ENCODE data around the gene ABI1. TPM values are rescaled to one million over a fixed set of nuclear protein-coding genes. Genes with fewer than 3 reads are reported as not detected.

Gene ABI1
- total RNA-seq, 1 donor from 2014 or later: 43.1 TPM

- no peak for DNase-seq (ENCODE audit: low spot score)
- Histone ChIP-seq H3K9me3 (ENCODE audit: low read depth) (no peaks in the 10 kb centered on the region), H3K79me2 (ENCODE audit: low read depth) (peaks cover 99% of the 10 kb centered on the region), H3K4me3 (no peak overlapping the region), H3K27me3 (no peaks in the 10 kb centered on the region), H4K20me1 (ENCODE audit: low read depth) (peaks cover 41% of the 10 kb centered on the region), H3K4me1 (peaks cover 34% of the 10 kb centered on the region), H3K9ac (no peak overlapping the region), H3F3A (ENCODE audit: low read depth) (no peaks in the 10 kb centered on the region), H2AFZ (replicated peaks) (no peak overlapping the region), H3K4me2 (no peak overlapping the region), H3K36me3 (peaks cover 6% of the 10 kb centered on the region), H3K27ac (no peak overlapping the region)
- no peak overlapping the region for H3K27ac Mint-ChIP-seq
- no peaks in the 10 kb centered on the region for H3K27me3 Mint-ChIP-seq (ENCODE audit: insufficient read depth, low read depth)
- H3K4me1 Mint-ChIP-seq: peaks cover 2% of the 10 kb centered on the region
- H3K4me3 Mint-ChIP-seq: no peak overlapping the region
- TF ChIP-seq EZH2 (IDR thresholded peaks at IDR 0.05) (no peak), CTCF (IDR thresholded peaks at IDR 0.05) (no peak), EZH2phosphoT487 (IDR thresholded peaks at IDR 0.05) (no peak)
- H3K36me3 Mint-ChIP-seq: peaks cover 11% of the 10 kb centered on the region
- H3K9me3 Mint-ChIP-seq: peaks cover 21% of the 10 kb centered on the region
These were observed 60.3 kb downstream of the ABI1 start for GRCh38 chr10:26800468-26800867.

- Histone ChIP-seq H2AFZ (replicated peaks) (no peak overlapping the region), H3K9ac (no peak overlapping the region), H3F3A (ENCODE audit: low read depth) (no peaks in the 10 kb centered on the region), H3K79me2 (ENCODE audit: low read depth) (peaks cover 99% of the 10 kb centered on the region), H3K4me1 (peaks cover 22% of the 10 kb centered on the region), H3K4me3 (no peak overlapping the region), H3K27me3 (no peaks in the 10 kb centered on the region), H3K36me3 (peaks cover 6% of the 10 kb centered on the region), H3K9me3 (ENCODE audit: low read depth) (no peaks in the 10 kb centered on the region), H3K27ac (no peak overlapping the region), H4K20me1 (ENCODE audit: low read depth) (peaks cover 30% of the 10 kb centered on the region), H3K4me2 (no peak overlapping the region)
- Mint-ChIP-seq H3K4me3 (no peak overlapping the region), H3K36me3 (peaks cover 11% of the 10 kb centered on the region), H3K9me3 (peaks cover 26% of the 10 kb centered on the region), H3K27me3 (ENCODE audit: insufficient read depth, low read depth) (no peaks in the 10 kb centered on the region), H3K4me1 (no peaks in the 10 kb centered on the region), H3K27ac (no peak overlapping the region)
- no peak for TF ChIP-seq EZH2 (IDR thresholded peaks at IDR 0.05)
- no peak for DNase-seq (ENCODE audit: low spot score)
These were observed 61.4 kb downstream of the ABI1 start for GRCh38 chr10:26799342-26799741.

DNA sequence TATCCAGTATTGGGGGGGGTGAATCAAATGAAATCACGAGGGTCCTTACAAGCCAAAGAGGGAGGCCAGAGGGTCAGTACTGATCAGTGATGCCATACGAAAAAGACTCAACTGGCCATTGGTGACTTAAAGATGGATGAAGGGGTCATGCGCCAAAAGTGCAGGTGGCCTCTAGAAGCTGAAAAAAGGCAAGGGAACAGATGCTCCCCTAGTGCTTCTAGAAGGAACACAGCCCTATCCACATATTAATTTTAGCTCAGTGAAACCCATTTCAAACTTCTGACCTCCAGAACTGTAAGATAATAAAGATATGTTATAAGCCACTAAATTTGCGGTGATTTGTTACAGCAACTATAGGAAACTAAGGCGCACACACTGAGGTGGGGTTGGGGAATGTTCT is 62.5 kb downstream of the ABI1 start:
- peaks cover 6% of the 10 kb centered on the region for H3K36me3 ChIP-seq
- Mint-ChIP-seq H3K9me3 (peaks cover 26% of the 10 kb centered on the region), H3K27ac (no peak overlapping the region), H3K36me3 (peaks cover 11% of the 10 kb centered on the region), H3K27me3 (ENCODE audit: insufficient read depth, low read depth) (no peaks in the 10 kb centered on the region), H3K4me1 (no peaks in the 10 kb centered on the region), H3K4me3 (no peak overlapping the region)
- no peaks in the 10 kb centered on the region for H3F3A ChIP-seq (ENCODE audit: low read depth)
- H2AFZ ChIP-seq (replicated peaks): no peak overlapping the region
- no peak overlapping the region for H3K4me3 ChIP-seq
- no peak overlapping the region for H3K27ac ChIP-seq
- no peak for DNase-seq (ENCODE audit: low spot score)
- no peaks in the 10 kb centered on the region for H3K27me3 ChIP-seq
- H3K4me1 ChIP-seq: peaks cover 12% of the 10 kb centered on the region
- TF ChIP-seq EZH2 (IDR thresholded peaks at IDR 0.05): no peak
- TF ChIP-seq EZH2phosphoT487 (IDR thresholded peaks at IDR 0.05): no peak
- no peak for TF ChIP-seq CTCF (IDR thresholded peaks at IDR 0.05)
- no peaks in the 10 kb centered on the region for H3K9me3 ChIP-seq (ENCODE audit: low read depth)
- H3K79me2 ChIP-seq (ENCODE audit: low read depth): peaks cover 99% of the 10 kb centered on the region
- peaks cover 19% of the 10 kb centered on the region for H4K20me1 ChIP-seq (ENCODE audit: low read depth)
- H3K9ac ChIP-seq: no peak overlapping the region
- no peak overlapping the region for H3K4me2 ChIP-seq

GRCh38 chr10:26797340-26797739 is 63.4 kb downstream of the ABI1 start:
- H2AFZ ChIP-seq (replicated peaks): no peak overlapping the region
- Mint-ChIP-seq H3K9me3 (peaks cover 26% of the 10 kb centered on the region), H3K4me3 (no peak overlapping the region), H3K4me1 (no peaks in the 10 kb centered on the region), H3K36me3 (peaks cover 11% of the 10 kb centered on the region), H3K27me3 (ENCODE audit: insufficient read depth, low read depth) (no peaks in the 10 kb centered on the region), H3K27ac (no peak overlapping the region)
- no peak overlapping the region for H3K4me2 ChIP-seq
- TF ChIP-seq EZH2phosphoT487 (IDR thresholded peaks at IDR 0.05) (no peak), EZH2 (IDR thresholded peaks at IDR 0.05) (no peak), CTCF (IDR thresholded peaks at IDR 0.05) (no peak)
- peaks cover 6% of the 10 kb centered on the region for H3K36me3 ChIP-seq
- H3K4me1 ChIP-seq: peaks cover 2% of the 10 kb centered on the region
- peaks cover 10% of the 10 kb centered on the region for H4K20me1 ChIP-seq (ENCODE audit: low read depth)
- H3K27me3 ChIP-seq: no peaks in the 10 kb centered on the region
- no peak overlapping the region for H3K4me3 ChIP-seq
- H3K79me2 ChIP-seq (ENCODE audit: low read depth): peaks cover 99% of the 10 kb centered on the region
- H3K9me3 ChIP-seq (ENCODE audit: low read depth): no peaks in the 10 kb centered on the region
- no peak overlapping the region for H3K27ac ChIP-seq
- H3K9ac ChIP-seq: no peak overlapping the region
- no peak for DNase-seq (ENCODE audit: low spot score)
- no peaks in the 10 kb centered on the region for H3F3A ChIP-seq (ENCODE audit: low read depth)
